ENCODE results near the gene PRLHR.

The PRLHR gene

DNA sequence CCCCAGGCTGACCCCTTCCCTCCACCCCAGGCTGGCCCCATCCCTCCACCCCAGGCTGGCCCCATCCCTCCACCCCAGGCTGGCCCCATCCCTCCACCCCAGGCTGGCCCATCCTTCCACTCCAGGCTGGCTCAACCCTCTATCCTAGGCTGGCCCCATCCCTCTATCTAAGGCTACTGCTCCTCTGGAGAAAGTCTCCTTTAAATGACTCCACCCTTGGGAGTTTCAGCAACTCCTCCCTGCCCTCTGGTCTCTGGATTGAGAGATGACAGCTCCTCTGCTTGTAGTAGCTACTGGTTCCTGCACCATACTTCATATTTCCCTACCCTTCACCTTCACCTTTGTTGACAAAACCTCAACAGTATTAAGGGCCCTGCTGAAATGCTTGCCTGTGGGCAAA, 8.5 kb downstream of the PRLHR start:
- DNase-seq = no peak

DNA sequence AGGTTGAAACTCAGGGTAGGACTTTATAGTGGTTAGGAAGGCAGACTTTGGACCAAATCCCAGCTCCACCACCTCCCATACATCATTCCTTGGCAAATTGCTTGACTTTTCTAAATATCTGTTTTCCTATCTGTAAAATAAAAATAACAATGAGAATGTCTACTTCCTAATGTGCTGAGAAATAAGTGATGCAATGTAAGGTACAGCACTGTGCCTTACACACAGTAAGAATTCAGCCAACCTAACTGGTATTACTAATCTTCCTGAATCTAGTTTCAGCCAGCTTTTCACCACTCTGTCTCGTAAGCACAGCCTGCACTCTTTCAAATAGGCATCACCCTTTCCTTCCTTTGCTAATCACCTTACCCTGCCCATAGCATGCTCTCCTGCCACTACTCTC, 9.7 kb downstream of the PRLHR start:
- no peak for DNase-seq

DNA sequence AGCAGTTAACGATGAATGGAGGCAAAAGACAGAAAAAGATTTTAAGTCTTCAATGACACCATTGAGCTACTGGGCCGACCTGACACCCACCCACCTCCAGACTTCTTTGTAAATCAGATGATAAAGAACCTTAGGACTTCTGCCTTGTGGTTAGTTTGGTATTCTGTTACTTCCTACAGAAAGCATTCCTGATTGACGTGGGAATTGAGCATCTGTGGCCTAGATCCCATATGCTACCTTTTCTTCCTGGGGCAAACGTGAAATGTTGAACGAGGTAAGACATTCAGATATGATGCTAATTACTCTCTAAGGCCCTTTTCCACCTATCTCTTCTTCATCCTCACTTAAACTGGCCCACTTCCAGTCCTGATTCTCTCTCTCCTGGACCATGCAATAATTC, 10.2 kb downstream of the PRLHR start:
- no peak for DNase-seq

DNA sequence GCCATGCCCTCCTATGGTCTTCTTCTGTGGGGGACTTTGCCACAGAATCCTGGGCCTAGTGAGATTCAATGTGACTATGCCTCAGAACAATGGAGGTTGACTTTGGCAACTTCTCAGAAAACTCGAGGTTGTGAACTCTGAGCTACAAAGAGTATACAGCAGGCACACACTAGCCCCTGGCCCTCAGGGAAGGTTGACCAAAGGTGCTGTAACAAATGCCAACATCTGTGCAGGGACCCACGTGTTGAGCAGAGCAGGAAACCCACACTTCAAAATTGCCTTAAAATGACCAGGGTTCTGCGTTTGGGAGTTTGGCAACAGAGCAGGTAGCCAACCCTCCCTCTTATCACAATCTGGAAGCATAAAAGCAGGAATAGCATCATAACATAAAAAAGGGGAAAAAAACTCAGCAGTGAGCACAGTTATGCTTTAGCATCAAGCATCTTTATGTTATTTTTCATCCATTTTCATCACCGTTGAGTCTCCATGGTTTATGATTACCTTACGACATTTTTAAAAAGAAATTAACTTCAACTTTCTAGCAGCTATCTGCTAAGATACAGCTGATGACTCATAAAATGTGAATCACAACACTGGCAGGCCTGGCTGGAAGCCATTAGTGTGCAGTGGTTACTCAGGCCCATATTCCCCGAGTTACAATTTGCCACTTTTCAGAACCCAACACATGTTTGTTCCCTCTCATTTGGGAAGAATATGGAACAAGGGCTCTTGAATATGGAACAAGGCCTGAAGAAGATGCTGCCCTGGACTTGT, 11.1 kb downstream of the PRLHR start:
- no peak for DNase-seq

DNA sequence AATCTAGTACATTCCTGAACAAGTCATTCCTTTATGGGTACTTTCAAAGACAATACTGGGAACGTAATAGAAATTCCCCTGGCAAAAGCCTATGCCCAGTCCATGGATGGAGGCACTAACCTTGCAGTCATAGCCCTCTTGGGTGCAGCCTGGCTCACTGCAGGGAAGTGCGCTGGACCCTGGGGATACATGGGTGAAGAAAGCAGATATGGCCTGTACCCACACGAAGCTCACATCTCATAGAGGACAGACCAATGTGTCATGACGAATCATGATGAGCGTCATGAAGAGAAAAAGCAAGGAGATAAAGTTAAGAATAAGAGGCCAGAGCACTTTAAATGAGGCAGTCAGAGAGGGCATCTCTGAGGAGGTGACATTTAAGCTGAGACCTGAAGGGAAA, 11.8 kb downstream of the PRLHR start:
- no peak for DNase-seq

DNA sequence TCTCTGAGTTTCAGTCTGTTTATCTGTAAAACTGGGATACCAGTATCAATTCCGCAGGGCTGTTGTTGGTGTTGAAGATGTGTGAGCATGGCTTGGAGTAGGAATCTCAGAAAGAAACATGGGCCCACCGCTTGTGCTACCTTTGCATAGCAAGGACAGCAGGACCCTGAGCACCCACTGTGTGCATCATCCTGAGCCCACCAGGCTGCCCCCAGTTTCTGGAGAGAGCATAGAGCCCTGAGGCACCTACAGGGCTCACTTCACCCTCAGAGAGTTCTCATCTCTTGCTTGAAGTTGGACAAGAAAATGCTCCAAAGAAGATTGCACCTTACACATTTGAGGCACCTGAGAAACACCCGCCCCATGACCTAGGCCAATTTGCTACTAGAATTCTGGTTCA, 12.9 kb downstream of the PRLHR start:
- no peak for DNase-seq

DNA sequence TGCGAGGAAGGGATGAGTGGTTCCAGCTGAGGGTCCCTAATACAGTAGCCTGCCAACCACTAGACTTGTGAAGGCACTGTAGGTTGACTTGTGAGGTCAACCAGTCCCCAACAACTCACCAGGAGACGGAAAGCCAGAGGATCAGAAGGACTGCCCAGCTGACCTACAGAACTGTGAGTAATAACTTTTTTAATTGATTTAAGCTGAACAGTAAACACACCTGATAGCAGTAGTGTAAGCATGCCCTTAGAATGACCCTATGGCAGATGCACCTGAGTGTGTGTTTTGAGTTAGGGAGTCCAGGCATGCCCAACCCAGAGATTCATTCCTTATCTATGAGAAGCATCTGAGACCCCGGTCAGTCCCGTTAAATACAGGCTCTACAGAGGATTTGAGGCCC, 14.1 kb downstream of the PRLHR start:
- DNase-seq = no peak

DNA sequence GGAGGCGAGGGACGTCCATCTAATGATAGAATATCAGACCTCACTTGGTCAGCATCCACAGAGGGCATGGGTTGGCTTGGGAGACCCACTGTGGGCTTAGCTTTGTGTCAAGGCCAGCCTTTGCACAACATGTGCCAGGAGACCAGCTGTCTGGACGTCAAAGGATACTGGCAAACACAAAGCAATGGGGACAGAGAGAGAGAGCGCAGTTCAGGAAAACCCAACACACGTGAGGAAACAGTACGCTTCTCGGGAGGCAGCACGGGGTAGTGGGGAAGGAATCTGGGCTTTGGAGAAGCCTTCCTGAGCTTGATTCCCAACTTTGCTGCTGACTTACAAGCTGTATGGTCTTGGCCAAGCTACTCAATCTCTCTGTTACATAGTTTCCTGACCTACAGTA, 14.7 kb downstream of the PRLHR start:
- no peak for DNase-seq

DNA sequence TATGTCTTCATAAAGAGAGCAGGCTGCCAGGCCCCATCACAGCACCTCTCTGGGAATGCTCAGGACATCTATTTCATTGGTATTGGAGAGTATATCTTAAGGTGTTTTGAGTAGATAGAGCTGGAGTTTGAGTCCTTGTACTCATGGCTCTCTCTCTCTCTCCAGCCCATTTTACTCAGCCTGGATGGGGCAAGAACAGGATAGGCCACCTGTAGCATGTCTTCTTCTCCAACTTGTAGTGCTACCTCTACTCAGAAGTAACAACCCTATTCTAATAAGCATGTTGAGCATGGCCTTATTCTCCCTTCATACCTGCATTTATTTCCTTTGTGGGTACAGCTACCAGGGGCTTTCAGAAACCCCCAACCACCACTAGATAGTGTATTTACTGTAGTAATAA, 21.9 kb downstream of the PRLHR start:
- no peak for DNase-seq

DNA sequence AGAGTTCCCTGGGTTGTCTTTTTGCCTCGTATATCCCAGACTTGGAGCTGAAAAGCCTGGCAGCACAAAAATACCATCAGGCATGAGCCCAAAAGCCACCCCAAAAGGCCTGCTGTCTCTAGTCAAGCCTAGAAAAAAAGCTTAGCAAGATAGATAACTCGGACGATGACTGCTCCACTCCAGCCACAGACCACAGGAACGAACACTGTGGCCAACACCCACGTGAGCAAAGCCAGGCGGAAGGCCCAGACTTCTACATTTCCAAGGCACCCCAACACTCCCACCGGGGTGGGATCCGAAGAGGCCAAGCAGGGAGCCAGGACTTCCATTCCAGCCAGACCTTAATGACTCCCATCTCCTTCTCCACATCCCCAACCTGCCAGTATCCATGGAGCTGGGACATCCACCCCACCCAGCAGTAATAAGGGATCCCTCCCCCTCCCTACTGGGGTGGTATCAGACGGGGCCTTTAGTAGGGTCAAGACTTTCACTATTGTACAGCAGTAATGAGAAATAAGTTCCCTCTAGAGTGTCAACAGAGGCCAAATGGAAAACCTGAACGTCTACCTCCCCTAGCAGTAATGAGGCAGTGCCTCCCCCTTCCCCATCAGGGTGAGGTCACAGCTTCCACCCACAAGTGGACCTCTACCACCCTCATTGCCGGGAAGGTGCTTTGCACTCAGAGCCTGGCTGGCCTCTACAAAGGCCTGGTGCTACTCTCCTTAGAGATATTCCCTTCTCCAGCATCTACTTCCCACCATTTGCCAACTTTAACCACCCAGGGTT, 23.0 kb downstream of the PRLHR start:
- DNase-seq = no peak

DNA sequence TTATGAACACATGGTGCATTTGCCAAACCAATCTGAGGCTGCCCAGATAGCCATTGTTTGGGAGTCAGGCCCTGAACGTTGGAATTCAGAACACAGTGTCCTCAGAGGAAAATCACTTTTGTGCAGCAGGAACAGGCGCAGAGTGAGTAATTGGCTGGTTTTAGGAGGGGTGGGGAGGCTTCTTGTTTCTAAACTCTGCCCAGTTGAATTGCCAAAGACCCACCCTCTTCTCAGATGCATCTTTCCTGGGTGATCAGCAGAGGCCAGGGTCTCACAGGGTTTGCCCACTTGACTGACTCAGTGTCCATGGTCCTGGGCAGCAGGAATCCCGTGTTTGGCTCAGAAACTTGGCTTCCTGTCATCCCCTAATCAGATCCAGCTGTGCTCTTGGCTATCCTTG, 24.3 kb downstream of the PRLHR start:
- DNase-seq = no peak

DNA sequence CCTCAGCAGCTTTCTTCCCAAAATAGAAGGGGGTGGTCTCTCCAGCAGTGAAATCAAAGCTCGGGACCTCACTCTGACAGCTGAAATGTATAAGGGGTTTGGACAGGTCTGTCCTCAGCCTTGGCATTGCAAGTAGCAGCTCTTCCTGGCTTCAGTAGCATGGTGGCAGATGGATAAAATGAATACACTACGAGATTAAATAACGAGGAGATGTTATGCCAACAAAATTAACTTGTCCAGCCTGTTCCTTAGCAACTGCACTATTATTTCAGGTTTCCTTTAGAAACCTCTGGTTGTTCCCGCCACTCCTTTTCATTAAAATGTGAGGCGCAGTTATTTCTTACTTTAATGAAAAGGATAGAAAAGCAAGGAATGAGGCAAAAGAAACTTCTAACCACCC, 24.9 kb downstream of the PRLHR start:
- DNase-seq = no peak

DNA sequence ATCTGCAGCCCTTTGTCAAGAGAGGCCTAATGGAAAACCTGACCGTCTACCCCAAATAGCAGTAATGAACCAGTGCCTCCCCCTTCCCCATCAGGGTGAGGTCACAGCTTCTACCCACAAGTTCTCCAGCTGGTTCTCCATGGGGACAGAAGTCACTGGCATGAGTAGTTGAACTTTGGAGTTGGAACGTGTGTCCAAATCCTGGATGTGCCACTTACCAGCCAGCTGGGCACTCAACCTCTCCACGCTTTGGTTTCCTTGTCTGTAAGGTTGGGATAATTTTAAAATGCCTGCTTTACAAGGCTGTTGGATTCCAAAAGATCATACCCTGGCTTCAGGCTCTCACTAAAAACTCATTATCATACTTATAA, 25.6 kb downstream of the PRLHR start:
- DNase-seq = no peak

DNA sequence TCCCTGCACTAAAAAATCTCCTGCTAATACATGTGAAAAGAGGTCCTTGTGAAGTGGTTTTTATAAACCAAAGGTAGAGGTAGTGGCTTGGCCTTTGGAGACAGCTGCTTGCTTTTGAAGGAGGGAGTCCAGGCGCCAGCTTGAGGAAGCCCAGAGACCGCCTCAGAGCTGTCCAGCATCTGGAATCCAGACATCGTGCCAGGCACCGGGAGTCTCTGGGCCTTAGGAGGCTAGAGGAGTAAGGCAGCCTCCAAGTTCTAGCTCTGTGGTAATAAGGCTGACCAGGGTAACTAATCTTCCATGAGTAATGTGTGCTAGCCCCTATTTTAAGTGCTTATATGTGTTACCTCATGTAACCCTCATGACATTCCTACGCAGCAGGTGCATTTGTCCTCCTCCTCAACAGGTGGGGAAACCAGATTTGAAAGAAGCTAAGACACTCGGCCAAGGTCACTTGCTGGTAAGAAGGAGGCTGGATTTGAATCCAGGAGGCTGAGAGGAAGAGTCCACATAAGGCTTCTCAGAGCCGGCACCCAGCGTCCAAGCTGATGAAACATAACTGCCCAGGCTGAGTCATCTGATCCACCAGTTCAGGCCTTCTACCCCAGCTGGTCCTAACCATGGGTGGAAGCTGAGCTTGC, 26.1 kb downstream of the PRLHR start:
- no peak for DNase-seq

DNA sequence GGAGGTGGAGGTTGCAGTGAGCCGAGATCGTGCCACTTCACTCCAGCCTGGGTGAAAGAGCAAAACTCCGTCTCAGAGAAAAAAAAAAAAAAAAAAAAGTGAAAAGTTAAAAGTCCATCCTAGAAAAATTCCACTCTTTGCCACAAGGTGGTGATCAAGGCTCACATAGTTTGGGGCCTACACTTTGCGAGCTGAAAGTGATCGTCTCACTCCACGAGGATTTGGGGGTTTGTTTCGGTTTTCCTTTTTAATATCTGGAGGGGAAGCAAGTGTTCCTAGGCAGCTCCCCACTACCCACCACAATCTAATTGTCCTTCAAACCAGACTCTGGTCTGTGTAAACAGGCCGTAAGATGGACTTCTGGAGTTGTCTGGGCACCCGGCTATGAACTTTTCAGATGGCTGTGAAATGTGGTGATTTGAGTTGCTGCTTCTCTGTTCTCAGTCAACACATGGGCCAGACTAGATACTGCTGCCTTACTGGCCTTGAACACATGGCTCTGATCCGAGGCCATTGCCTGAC, 27.1 kb downstream of the PRLHR start:
- no peak for DNase-seq

DNA sequence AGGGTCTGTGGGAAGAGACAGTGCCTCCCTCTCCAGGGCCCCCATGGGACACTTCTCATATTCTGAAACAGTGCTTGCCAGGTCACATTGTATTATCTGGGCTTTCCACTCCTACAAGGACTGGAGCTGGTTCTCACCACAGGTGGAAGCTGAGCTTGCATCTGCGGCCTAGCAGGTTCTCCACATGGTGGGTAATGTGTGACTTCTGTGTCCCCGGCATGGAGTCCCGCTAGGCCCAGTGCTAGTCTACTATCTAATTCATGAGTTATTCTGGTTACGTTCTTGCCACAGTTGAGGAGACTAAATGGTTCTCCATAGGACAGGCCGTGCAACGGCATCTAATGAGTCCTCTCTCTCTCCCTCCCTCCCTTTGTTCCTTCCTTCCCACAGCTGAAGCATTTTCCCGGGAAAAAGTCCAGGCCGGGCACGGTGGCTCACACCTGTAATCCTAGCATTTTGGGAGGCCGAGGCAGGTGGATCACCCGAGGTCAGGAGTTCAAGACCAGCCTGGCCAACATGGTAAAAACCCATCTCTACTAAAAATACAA, 27.7 kb downstream of the PRLHR start:
- no peak for DNase-seq

DNA sequence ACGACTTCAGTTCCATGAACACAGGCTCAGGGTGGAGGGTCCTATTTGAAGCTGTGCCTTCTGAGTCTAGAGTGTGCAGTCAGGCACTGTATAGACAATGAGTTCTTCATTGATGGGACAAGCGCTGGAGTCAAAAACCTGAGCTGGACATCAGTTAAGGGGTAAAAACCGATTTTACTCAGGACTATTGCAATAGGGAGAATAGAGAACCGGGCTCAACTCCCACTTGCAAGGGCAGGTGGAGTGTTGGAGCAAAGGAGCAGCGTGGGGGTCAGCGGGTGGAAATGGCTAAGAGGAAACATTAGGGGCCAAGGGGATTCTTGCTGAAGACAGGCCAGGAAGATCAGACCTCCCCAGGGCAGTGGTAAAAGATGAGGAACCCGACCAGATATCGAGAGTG, 28.5 kb downstream of the PRLHR start:
- no peak for DNase-seq

DNA sequence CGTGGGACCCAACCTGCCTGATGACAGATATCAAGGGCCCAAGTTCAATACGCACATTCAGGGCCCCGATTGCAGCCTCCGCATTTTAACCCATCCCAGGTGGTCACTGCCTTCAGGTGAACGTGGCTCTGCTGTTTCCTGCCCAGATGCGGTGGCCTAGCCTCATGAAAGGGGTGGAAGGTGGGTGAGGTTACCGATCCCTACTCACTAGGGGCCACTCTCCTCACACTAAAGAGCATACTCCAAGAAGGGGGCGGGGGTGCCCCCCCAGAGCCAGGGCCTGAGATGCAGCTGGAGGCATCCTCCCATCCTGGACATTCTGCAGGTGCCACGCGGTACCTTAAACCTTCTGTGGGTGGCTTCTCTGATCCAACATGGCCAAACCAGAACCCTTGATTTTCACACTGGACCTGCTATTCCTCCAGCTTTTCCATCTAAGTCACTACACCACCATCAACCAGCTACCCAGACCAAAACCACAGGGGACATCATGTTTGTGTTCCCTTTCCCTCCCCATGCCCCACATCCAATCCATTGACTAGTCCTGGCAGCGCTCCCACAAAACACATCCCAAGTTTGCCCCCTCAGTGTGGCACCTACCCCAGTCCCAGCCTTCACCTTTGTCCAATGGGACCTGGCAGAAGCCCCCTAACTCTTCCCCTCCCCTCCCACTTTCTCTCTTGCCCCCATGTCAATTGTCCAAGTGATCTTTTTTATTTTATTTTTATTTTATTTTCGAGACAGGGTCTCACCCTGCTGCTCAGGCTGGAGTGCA, 30.0 kb downstream of the PRLHR start:
- no peak for DNase-seq

DNA sequence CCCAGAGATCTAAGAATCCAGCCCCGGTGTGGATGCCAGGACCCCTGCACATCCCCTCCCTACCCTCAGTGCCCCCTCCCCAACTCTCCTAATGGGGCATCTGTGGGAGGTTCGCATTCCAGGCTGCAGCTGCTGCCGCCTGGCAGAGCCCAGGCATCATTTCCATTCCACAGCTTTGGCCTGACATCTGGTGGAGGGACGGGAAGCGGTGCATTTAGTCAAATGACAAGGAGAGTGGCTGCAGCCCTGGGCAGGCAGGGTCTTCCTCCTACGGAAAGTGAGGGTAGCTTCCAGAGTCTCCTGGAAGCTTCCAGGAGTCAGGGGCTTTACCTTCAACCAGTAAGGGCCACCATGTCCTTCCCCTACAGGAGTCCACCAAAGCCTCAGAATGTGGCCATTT, 30.8 kb downstream of the PRLHR start:
- DNase-seq = peak; percentile 71

DNA sequence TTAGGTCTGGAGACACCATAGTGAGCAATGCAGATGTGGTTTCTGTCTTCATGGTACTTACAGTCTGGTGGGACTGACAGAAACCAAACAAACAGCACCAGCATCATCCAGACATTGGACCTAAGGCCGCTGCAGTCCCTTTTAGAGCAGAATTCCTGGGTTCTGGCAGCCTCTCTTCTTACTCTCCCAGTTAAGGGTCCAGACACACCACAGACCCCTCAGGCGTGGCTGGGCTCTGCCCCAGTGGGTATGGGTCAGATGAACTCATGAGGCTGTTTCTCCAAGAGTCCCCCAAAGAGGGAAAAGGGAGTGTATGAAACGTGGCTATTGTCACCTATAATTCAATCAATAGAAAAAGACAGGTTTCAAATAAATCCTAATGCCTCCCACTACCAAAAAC, 31.3 kb downstream of the PRLHR start:
- DNase-seq = no peak

DNA sequence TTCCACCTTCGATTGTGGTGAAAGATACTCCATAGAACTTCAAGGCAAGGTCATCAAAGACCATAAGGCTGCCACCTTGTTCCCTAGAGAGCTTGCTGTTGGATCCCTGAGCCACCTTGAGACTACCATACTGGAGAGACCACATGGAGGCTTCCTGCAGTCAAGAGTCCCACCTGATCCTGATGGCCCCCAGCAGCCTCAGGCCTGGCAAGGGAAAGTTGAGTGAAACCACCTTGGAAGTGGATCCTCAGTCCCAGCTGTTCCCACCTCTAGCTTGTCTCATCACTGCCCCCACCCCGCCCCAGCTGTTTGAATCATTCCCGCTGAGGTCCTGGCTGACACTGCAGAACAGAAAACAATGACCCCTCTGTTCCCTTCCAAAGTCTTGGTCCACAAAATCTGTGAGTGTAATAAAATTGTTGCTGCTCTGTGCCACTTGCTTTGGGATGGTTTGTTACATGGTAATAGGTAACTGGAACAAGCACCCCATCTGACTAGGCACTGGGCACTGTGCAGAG, 32.0 kb downstream of the PRLHR start:
- no peak for DNase-seq

DNA sequence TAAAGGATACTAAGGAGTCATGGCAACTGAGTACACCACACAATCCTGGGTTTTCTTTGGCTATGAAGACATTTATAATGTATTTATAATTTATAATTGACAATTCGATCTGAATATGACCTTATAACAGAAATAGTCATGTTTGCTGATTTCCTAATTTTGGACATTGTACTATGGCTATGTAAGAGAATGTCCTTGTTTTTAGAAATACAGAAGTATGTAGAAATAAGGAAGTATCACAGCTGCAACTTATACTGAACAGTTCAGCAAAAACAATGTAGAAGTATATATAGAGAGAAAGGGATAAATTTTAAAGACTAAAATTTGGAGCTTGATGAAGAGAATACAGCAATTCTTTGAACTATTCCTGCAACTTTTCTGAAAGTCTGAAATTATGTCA, 32.6 kb downstream of the PRLHR start:
- no peak for DNase-seq

DNA sequence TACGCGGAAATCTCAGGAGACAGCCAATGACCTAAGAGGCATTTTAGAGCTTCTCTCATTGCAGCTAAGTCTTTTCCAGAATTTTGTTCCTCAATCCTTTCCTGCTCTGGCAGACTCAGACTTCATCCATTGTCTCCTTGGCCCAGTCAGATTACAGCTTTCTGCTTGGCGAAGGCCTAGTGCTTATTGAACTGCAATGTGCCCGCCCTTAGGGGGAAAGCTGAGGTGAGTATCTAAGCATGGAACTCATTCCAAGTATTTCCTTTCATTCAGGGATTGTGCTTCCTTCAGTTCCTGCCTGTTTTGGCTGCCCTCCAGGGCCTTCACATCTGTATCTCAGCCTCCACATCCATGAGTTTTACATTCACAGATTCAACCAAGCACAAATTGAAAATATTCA, 37.5 kb downstream of the PRLHR start:
- no peak for DNase-seq

Data from left hindlimb (tissue), 1 donor.